Measurements from ENCODE around the gene VGLL1.
A peak's percentile ranks its signal among the peaks of the same experiment; 100 is the strongest.

Gene VGLL1

GRCh38 chrX:136551410-136551809 lies 19.4 kb downstream of the VGLL1 start:
- DNase-seq (ENCODE audit: low read depth, low spot score): no peak

- DNase-seq (ENCODE audit: low read depth, low spot score): no peak
Observed at GRCh38 chrX:136555694-136556093, 23.7 kb downstream of the VGLL1 start.

- DNase-seq (ENCODE audit: low read depth, low spot score): no peak
Observed at GRCh38 chrX:136572030-136572429, 40.0 kb downstream of the VGLL1 start.

GRCh38 chrX:136574548-136574947 lies 42.5 kb downstream of the VGLL1 start:
- no peak for DNase-seq (ENCODE audit: low read depth, low spot score)

- DNase-seq (ENCODE audit: low read depth, low spot score): peak; percentile 6
Observed at GRCh38 chrX:136577552-136577951, 45.5 kb downstream of the VGLL1 start.

- no peak for DNase-seq (ENCODE audit: low read depth, low spot score)
Observed at GRCh38 chrX:136580316-136580715, 48.3 kb downstream of the VGLL1 start.

- DNase-seq (ENCODE audit: low read depth, low spot score): no peak
Observed at GRCh38 chrX:136582624-136583023, 50.6 kb downstream of the VGLL1 start.

- no peak for DNase-seq (ENCODE audit: low read depth, low spot score)
Observed at GRCh38 chrX:136584545-136584944, 52.5 kb downstream of the VGLL1 start.

- no peak for DNase-seq (ENCODE audit: low read depth, low spot score)
Observed at GRCh38 chrX:136585262-136585661, 53.2 kb downstream of the VGLL1 start.

GRCh38 chrX:136585960-136586359 lies 53.9 kb downstream of the VGLL1 start:
- DNase-seq (ENCODE audit: low read depth, low spot score): no peak

GRCh38 chrX:136586386-136586785 lies 54.4 kb downstream of the VGLL1 start:
- no peak for DNase-seq (ENCODE audit: low read depth, low spot score)

- DNase-seq (ENCODE audit: low read depth, low spot score): no peak
Observed at GRCh38 chrX:136587532-136587931, 55.5 kb downstream of the VGLL1 start.

GRCh38 chrX:136588036-136588435 lies 56.0 kb downstream of the VGLL1 start:
- no peak for DNase-seq (ENCODE audit: low read depth, low spot score)

GRCh38 chrX:136589966-136590365 lies 58.0 kb downstream of the VGLL1 start:
- DNase-seq (ENCODE audit: low read depth, low spot score): no peak

- no peak for DNase-seq (ENCODE audit: low read depth, low spot score)
Observed at GRCh38 chrX:136597356-136597755, 65.3 kb downstream of the VGLL1 start.

GRCh38 chrX:136597954-136598353 lies 65.9 kb downstream of the VGLL1 start:
- no peak for DNase-seq (ENCODE audit: low read depth, low spot score)

GRCh38 chrX:136598631-136599030 lies 66.6 kb downstream of the VGLL1 start:
- DNase-seq (ENCODE audit: low read depth, low spot score): no peak

- no peak for DNase-seq (ENCODE audit: low read depth, low spot score)
Observed at GRCh38 chrX:136600059-136600458, 68.0 kb downstream of the VGLL1 start.
